ENCODE results near the gene PIK3R1.
A peak's percentile ranks its signal among the peaks of the same experiment; 100 is the strongest.

PIK3R1 gene

DNA sequence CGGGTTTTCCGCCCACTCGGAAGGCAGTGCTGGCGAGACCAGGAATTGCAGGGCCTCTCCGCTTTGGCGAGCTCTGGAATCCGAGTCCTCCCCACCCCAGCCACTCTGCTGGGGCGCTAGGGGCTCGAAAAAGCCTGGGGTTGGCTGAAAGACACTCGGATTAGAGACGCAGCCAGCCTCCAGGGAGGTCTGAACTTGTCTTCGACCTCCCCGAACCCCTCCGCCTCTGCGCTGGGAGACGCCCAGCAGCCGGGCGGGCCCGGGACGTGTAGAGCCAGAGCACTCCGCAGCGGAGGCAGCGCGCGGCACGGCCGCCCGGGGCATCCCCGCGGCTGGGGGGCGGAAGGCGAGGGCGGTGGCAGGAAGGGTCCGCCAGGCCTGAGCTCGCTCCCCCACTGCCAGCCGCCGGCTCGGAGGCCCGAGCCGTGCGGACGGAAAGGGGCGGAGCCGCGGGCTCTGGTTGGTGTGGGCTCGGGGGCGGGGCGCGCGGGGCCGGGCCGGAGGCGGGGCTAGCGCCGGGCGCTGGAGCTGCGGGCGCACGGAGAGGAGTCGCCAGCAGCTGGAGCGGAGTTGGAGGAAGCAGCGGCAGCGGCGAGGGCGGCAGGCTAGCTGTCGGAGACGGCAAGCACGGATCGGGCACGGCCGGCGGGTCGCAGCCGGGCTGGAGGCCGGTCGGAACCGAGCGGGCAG, at the start of gene PIK3R1:
Gene PIK3R1, plus strand, starts transcription at position 549 of the 690 bp plus-strand sequence. CDS start 10,920 bp downstream, outside the sequence.
- DNase-seq (ENCODE audit: low read depth) = peak; percentile 89

DNA sequence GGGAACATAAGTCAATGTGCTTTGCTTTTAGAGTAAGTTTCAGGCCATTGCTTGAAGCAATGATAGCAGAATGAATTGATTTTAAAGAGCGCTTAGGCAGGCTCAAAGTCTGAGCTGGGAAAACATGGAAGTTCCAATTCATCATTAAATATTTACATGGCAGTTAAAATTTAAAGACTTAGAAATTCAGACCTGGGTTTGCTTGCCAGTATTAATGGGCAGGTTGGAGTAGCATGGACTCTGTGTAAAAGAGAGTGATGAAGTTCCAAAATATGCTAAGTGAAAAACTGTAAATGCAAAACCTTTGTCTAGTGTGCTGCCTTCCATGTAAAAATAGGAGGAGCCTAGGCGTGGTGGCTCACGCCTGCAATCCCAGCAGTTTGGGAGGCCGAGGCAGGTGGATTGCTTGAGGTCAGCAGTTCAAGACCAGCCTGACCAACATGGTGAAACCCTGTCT, 48.3 kb upstream of the PIK3R1 start:
- no peak for DNase-seq (ENCODE audit: low read depth)

DNA sequence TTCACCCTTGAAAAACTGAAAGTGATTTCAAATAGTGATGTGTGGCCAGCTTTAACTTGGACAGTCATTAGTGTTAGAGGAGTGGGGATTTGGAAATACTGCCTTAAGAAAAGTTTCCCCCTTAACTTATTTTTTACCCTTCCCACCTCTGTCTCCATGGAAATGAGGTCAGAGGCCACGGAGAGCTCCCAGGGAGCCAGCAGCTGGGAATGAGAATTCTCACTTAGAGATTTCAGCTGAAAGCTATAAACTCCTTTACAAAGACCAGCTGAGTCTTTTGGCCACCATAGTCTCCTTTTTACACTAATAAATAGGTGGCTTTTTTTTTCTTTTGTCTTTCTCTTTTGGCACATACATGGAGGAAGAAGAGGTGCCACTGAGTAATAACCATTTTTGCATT, 45.7 kb upstream of the PIK3R1 start:
- no peak for DNase-seq (ENCODE audit: low read depth)

DNA sequence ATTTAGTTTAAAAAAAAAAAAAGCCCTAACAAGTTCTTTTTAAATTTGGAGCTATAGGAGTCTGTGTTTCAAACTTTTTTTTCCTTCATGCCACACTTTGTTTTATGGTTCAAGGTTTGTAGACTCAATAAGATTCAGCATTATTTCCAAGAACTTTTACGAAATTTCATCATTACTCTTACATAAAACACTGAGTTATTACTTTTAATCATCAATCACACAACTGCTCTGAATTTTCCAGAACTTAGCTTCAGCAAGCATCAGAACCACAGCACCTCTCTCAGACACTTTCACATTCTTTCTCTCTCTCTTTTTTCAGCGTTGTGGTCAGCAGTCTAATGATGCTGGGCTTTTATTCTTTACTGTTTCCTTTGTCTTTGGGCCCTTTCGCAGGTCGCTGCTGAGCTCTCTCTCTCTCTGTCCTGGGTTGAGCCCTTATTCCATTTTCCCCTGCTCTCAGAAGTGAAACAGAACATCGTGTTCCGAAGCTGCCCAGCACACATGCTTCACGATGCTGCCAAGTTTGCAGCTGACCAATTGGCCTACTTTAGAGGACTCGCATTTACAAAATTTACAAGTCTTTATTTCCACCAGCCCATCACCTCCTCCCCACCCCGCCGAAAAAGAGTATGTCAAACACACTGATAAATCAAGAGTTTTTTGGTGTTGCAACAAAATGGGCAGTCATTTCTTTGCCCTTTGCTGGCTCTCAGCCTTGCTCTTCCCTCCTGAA, 44.6 kb upstream of the PIK3R1 start:
- no peak for DNase-seq (ENCODE audit: low read depth)

DNA sequence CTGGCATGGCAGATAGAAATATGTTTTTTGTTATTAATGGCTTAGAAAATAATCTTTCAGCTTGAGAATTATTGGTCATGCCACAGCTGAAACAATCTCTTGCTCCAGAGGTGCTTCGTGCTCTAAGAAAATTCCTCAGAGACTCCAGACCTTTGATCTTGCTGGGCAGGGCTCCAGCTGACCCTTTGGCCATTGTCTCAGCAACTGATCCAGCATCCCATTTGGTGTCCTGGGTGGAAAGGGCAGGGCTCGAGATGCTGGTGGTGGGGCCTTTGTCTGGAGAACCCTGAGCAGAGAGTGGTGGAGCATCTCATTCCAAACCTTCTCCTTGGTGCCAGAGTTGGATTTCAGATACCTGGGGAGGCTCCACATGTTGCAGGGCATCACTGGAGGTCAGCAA, 43.2 kb upstream of the PIK3R1 start:
- no peak for DNase-seq (ENCODE audit: low read depth)

DNA sequence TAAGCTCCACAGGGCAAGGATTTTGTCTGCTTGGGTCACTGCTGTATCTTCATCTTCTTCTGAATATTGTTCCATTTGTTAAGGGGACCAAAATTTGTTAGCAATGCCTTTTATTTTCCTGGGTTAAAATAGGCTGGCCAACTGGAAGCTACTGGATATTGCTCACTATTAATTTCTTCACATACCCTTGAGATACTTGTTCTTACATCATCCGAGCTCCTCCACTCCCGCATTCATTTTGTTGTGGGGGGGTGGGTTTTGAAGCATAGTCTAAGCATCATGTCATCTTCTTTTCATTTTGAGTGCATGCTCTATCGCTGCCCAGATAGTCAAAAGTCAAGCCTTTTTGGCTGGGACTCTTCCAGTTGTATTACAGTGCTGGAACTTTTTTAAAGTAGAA, 42.5 kb upstream of the PIK3R1 start:
- no peak for DNase-seq (ENCODE audit: low read depth)

DNA sequence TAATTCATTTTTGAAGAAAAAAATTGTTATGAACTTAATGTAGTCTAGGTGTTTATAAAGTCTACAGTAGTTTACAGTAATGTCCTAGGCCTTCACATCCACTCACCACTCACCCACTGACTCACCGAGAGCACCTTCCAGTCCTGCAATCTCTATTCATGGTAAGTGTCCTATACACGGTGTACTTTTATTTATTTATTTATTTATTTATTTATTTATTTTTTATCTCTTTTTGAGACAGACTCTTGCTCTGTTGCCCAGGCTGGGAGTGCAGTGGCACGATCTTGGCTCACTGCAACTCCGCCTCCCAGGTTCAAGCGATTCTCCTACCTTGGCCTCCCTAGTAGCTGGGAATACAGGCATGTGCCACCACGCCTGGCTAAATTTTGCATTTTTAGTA, 39.3 kb upstream of the PIK3R1 start:
- no peak for DNase-seq (ENCODE audit: low read depth)

DNA sequence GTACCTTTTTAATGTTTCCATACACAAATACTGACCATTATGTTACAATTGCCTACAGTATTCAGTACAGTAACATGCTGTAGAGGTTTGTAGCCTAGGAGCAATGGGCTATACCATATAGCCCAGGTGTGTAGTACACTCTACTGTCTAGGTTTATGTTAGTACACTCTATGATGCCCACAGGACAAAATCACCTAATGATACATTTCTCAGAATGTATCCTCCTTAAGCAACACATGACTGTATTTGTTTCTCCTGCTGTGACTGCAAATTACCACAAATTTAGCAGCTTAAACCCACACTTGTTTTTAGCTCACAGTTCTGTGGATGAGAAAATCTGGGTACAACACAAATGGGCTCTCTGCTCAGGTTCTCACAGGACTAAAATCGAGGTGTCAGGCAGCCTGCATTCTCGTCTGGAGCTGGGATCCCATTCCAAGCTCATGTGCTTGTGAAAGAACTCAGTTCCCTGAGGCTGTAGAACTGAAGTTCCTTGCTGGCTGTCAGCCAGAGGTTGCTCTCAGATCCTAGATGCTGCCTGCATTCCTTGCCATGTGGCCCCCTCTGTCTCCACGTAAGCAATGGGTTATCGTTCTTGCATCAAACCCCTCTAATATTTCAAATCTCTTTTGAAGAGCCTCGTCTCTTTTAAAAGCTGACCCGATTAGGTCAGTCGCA, 38.6 kb upstream of the PIK3R1 start:
- no peak for DNase-seq (ENCODE audit: low read depth)

DNA sequence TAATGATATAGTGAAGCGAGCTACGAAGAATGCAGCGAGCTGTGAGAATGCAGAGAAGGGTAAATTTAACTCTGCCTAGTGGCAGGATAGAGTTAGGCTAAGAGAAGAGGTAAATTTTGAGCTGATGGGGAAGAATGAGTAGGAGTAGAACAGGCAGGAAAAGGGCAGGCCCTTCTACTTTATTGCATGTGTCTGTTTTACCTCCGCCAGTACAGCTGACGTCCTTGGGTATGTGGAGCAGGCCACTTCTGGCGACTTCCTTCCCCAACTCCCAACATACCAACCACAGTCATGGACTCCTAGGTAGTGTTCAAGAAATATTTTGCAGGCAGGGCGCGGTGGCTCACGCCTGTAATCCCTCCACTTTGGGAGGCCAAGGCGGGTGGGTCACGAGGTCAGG, 37.9 kb upstream of the PIK3R1 start:
- no peak for DNase-seq (ENCODE audit: low read depth)

DNA sequence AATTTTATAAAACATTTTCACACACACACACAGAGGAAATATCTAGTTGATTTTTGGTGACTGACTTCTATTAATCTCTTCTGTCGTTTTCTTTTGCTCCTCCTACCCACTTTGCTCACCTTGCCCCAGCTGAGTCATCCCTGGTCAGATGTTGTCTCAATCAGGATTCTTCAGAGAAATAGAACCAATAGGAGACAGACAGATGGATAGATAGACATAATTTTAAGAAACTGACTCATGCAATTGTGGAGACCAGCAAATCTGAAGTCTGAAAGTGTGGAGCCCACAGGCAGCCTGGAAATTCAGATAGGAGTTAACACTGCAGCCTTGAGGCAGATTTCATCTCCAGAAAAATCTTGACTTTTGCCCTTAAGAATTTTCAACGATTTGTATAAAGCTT, 37.0 kb upstream of the PIK3R1 start:
- DNase-seq (ENCODE audit: low read depth) = no peak

DNA sequence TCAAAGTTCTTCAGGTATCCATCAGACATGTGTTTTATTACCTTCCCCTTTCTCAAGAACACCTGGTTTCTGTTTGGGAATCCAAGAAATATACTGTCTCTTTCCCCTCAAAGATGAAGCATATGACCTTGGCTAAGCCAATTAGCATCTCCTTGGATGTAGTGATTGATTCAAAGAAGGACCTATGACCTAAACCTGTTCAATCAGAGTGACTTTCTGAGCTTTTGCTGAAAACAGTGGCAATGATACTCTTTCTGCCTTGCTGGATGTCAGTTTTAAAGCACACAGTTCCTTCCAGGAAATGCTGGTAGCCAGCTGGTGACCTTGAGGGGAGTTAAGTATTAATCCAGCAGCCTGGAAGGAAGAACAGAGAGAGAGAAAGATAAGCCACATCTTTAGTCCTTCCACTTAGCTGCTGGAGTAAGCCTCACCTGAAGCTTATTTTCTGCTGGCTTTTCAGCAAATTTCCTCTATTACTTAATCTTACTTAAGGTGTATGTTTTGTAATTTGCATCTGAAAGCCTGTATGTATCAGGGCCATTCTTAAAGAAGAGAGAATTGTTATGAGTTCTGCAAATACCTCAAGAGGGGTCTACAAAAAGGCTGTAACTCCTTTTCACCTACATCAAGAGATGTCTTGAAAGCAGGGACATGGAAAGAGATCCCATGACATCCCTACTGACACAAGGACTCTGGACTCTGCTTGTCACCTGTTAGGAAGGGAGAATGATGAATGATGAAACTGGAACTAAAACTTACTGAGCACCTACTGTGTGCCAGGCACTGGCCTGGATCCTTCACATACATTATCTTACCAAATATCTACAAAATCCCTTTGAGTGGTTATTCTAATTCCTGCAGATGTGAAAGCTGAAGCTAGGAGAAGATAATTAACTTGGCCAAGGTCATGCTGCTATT, 35.2 kb upstream of the PIK3R1 start:
- no peak for DNase-seq (ENCODE audit: low read depth)

DNA sequence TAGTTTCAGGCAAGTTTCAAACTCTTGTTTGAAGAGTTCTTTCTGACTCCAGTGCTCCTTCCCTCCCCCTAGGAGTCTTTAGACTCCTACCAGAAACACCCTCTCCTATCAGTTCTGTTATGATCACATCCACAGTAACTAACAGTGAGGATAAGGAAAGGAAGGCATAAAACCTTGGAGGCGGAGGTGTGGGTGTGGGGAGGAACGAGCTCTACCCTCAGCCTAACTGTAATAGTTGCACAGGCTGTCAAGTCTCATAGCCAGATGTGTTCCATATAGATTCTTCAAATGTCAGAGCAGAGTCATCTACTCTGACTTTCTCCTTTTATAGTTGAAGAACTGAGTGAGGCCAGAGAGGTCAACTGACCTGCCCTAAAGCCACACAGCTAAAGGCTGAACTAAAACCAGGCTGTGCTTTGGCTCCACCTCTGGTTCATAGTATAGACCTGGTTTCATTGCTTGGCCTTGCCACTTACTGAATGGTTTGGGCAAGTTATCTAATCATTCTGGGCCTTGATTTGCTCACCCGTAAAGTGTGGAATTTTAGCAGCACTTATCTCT, 34.4 kb upstream of the PIK3R1 start:
- DNase-seq (ENCODE audit: low read depth) = no peak

DNA sequence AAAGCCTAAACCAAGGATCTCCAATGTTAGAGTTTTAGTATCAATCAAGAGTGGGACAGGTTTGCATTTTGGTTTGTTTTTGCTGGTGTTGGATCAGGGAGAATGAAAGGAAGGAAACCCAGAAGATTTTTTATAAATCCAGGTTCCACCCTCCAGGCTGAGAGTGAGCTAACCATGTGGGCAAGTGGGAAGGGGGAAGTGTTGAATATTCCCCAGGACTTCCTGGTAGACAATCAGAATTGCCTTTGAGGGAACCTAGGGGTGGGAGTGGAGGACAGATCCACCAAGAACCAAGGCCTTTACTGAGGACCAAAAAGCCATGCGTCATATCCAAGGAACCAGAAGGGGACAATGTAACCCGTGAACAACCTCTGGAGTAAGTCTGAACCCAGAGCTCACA, 33.5 kb upstream of the PIK3R1 start:
- no peak for DNase-seq (ENCODE audit: low read depth)

DNA sequence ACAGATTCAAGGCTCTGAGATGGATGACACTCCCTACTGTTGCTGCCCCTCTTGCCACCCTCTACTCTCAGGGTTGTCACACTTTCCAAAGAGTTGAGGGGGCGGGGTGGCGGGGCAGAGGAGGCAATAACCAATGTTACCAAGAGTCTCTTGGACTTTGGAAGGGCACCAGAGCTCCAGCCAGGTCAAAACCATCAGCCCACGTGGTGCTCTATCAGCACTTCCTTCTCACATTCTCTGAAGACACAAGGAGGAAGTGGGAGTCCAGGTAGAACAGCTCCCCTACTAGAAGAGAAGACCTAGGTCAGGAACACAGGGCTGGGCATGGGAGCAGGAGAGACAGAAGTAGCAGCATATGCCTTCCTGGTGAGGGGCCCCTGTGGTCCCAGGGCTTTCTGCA, 33.0 kb upstream of the PIK3R1 start:
- DNase-seq (ENCODE audit: low read depth) = no peak

DNA sequence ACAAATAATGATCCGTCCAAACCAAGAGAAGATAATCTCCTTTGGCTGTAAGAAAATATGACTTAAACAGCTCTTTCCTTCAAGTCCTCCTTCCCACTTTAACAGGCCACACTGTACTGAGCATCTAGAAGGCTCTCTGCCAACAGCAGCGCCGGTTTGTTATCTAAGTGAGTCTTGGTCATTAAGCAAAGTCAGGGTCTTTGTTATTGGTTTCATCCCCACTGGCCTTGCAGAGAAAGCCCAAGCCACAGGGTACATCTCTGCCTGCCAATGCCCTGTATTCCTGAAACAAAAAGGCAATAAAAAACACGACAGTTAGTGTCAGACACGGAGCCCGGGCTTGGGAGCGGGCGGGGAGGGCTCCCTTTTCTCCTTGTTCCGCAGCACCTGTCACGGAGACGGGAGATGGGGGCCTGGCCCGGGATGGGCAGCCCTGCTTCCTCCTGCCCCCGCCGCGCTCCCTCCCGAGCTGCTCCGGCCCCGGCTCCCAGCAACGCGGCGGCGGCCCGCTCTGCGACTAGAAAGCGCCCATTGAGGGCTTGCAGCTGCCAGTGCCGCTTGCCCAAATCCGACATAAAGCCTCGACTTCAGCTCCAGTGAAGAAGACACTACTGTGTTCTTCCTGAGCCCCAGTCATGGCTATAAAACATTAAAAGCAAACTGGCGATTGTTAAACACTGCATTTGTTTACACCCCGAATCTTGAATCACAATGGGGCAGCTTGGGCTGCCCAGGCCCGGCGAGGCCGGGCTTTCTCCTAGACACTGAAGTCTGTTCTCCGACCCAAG, 28.1 kb upstream of the PIK3R1 start:
- DNase-seq (ENCODE audit: low read depth) = no peak

DNA sequence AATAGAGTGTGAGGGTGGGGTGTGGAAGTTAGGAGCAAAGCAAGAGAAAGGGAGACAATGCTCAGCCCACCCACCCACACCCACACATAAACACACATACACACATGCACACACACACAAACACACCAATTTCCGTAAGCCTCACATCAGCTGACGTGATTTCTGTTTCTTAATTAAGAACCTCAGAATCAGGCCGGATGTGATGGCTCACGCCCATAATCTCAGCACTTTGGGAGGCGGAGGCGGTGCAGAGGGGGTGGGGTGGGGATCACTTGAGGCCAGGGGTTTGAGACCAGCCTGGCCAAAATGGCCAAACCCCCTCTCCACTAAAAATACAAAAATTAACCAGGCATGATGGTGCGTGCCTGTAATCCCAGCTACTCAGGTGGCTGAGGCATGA, 26.4 kb upstream of the PIK3R1 start:
- DNase-seq (ENCODE audit: low read depth) = no peak

DNA sequence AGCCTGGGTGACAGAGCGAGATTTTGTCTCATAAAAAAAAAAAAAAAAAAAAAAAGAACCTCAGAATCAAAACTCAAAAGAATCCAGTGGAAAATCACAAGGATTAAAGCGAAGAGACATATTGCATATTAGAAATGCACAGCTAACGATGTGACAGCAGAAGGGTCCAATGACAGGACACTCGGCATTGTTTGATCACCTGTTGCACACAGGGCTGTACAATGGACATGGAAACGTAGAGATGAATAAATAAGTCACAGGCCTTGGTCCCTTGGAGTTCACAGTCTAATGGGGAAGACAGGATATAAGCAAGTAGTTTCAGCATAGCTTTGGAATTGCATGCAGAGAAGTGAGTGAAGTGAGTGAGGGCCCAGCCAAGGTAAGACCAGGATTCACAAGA, 25.9 kb upstream of the PIK3R1 start:
- no peak for DNase-seq (ENCODE audit: low read depth)

DNA sequence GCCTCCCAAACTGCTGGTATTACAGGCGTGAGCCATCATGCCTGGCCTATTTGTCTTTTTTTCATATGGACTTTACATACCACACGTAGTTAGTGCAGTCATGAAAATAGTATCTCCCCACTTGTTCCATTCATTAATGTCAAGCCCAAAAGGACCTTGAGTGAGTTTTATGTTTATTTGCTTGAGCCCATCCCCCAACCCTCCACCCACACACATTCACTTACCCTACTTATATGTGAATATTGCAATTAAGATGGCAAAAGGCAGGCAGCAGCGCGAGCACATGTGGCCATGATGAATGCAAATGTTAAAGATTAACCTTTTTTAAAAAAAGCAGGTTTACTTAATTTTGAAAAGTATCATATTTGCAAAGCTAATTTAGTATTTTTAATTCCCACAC, 24.9 kb upstream of the PIK3R1 start:
- no peak for DNase-seq (ENCODE audit: low read depth)

DNA sequence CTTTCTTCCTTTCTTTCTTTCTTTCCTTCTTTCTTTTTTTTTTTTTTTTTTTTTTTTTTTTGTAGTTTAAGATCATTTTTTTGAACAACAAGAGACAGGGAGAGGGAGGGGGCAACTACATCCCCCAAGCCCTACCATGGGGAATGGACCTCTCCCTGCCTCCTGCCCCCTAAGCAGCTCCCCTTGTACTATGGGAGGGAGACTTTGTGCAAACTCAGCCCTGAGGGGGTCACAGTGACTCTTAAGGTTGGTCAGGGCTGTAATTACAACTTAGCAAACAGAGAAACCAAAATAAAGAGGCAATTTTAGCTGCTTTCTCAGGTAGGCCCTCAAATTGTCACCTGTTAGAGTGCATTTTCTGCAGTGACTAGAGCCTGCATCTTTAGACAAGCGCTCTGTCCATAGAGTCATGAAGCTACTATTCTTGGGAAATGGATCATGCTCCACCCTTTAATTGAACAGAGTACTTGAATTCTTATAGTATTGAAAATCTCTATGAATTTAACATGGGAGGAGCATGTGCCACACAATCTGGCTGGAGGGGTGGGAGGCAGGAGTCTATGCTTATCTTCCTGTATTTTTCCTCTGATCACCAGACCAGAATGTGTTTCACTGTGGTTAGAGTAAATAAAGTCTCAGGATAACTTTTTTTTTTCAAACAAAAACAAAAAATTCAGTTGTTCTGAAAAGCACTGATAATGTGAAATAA, 24.3 kb upstream of the PIK3R1 start:
- DNase-seq (ENCODE audit: low read depth) = no peak

DNA sequence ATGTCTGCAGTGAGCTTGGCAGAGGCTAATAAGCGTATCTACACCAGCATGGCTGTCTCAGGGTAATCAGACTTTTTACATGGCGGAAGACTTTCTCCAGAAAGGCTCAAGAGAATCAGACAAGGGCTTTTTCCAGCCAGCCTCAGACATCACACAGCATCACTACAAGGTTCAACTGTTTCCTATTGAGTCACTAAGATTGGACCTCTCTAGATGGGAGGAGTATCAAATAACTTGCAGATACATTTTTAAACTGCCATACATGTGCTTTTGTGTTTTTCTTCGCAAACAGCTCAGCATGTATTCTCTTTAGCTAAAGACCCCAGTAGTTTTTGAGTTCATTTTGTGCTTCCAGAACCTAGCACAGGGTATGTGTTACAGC, 22.9 kb upstream of the PIK3R1 start:
- DNase-seq (ENCODE audit: low read depth) = no peak
